ENCODE measurements around the gene RIPPLY1. TPM values are rescaled to one million over a fixed set of nuclear protein-coding genes. Genes with fewer than 3 reads are reported as not detected.
"Not testable (repeated sequence)": the region's sequence is repeated elsewhere in the genome, so short reads cannot be mapped to it uniquely, and the experiment has no call there.

Gene RIPPLY1
- total and polyA plus RNA-seq, 4 donors: not detected

DNA sequence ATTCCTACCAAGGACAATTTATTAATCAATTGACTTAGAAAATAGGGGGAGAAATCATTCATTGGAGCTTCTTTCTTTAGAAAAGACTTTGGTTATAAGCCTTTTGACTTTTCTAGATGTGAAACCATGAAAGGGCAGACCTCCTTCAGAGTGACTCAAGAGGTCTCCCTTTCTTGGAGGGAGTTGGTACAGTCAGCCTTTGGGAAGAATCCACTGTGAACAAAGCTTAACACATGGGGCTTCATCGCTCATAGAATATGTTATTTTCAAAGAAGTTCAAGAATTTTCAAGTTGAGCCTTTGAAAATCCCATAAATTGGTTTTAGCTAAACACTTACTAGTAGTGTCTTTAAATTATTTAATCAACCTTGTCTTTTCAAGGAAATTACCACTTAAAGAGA lies 28.0 kb downstream of the RIPPLY1 start:
- 65 to 100% methylated on average over 1 of the region's 1 CpG for WGBS, 2 donors
- no peaks in the 10 kb centered on the region for H3K36me3 ChIP-seq (ENCODE audit: control insufficient read depth in 4 of 4, insufficient read depth in 4 of 4, low read length in 4 of 4)
- no peak overlapping the region for H3K4me3 ChIP-seq
- H3K4me1 ChIP-seq (ENCODE audit: control insufficient read depth in 5 of 5, insufficient read depth in 5 of 5, low read length in 5 of 5): no peaks in the 10 kb centered on the region
- no peak overlapping the region for H3K9ac ChIP-seq (ENCODE audit: insufficient read depth in 1 of 2, low read length in 2 of 2)
- peaks cover 0 to 31% (median 17%) of the 10 kb centered on the region in 3 donors for H3K27me3 ChIP-seq (ENCODE audit: control insufficient read depth in 3 of 3, insufficient read depth in 3 of 3, low read length in 2 of 3)
- no peaks in the 10 kb centered on the region for H3K9me3 ChIP-seq (ENCODE audit: control insufficient read depth in 4 of 4, insufficient read depth in 3 of 4, low read length in 3 of 4)
- TF ChIP-seq, protein P1, sequence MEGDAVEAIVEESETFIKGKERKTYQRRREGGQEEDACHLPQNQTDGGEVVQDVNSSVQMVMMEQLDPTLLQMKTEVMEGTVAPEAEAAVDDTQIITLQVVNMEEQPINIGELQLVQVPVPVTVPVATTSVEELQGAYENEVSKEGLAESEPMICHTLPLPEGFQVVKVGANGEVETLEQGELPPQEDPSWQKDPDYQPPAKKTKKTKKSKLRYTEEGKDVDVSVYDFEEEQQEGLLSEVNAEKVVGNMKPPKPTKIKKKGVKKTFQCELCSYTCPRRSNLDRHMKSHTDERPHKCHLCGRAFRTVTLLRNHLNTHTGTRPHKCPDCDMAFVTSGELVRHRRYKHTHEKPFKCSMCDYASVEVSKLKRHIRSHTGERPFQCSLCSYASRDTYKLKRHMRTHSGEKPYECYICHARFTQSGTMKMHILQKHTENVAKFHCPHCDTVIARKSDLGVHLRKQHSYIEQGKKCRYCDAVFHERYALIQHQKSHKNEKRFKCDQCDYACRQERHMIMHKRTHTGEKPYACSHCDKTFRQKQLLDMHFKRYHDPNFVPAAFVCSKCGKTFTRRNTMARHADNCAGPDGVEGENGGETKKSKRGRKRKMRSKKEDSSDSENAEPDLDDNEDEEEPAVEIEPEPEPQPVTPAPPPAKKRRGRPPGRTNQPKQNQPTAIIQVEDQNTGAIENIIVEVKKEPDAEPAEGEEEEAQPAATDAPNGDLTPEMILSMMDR (IDR thresholded peaks at IDR 0.05; ENCODE audit: control extremely low read depth, extremely low read depth): no peak
- no peak for ATAC-seq (ENCODE audit: insufficient read depth, low FRiP score)
- no peak overlapping the region for H3K27ac ChIP-seq (ENCODE audit: low read depth in 1 of 2, low read length in 1 of 2)
- DNase-seq: no peak

GRCh38 chrX:106874075-106874474 lies 29.1 kb downstream of the RIPPLY1 start:
- no peak for ATAC-seq (ENCODE audit: insufficient read depth, low FRiP score)
- no peaks in the 10 kb centered on the region for H3K9me3 ChIP-seq (ENCODE audit: control insufficient read depth in 4 of 4, insufficient read depth in 3 of 4, low read length in 3 of 4)
- H3K27ac ChIP-seq (ENCODE audit: low read depth in 1 of 2, low read length in 1 of 2): no peak overlapping the region
- DNase-seq: peak in 1 of 3 donors; percentile 17
- peaks cover 0 to 34% (median 15%) of the 10 kb centered on the region in 3 donors for H3K27me3 ChIP-seq (ENCODE audit: control insufficient read depth in 3 of 3, insufficient read depth in 3 of 3, low read length in 2 of 3)
- H3K36me3 ChIP-seq (ENCODE audit: control insufficient read depth in 4 of 4, insufficient read depth in 4 of 4, low read length in 4 of 4): no peaks in the 10 kb centered on the region
- WGBS, 2 donors: 63 to 80% methylated on average over 2 of the region's 2 CpGs
- no peak overlapping the region for H3K4me3 ChIP-seq
- H3K4me1 ChIP-seq (ENCODE audit: control insufficient read depth in 5 of 5, insufficient read depth in 5 of 5, low read length in 5 of 5): no peaks in the 10 kb centered on the region
- no peak overlapping the region for H3K9ac ChIP-seq (ENCODE audit: insufficient read depth in 1 of 2, low read length in 2 of 2)
- TF ChIP-seq, protein P1 (IDR thresholded peaks at IDR 0.05; ENCODE audit: control extremely low read depth, extremely low read depth): peak; percentile 17

DNA sequence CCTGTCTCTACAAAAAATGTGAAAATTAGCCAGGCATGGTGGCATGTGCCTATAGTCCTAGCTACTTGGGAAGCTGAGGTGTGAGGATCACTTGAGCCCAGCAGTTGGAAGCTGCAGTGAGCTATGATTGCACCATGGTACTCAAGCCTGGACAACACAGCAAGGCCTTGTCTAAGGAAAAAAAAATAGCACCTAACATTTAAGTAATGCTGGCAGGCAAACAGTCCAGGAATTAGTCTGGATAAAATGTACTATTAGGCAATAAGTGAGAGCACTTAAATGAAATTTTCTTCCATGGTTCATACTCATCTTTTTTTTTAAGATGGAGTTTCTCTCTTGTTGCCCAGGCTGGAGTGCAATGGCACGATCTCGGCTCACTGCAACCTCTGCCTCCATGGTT lies 30.3 kb downstream of the RIPPLY1 start:
- WGBS, 2 donors: 88 to 89% methylated on average over 2 of the region's 2 CpGs

DNA sequence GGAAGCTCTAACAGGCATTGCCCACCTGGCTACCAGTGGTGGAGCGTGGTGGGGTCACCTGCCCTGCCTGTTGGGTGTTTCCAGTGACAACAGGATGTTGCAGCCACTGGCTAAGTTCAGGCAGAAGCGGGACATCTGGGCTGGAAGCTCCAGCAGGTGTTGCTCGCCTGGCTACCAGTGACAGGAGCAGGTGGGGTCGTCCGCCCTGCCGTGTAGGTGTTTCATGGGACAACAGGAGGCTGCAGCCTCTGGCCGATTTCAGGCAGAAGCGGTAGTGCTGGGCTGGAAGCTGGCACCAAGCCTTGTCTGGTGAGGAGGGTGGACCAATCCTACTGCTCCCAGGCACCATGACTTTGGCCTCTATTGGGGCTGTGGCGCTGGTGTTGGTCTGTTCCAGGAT lies 39.4 kb downstream of the RIPPLY1 start:
- Histone ChIP-seq H3K9me3 (ENCODE audit: control insufficient read depth in 4 of 4, insufficient read depth in 3 of 4, low read length in 3 of 4) (no peaks in the 10 kb centered on the region), H3K9ac (ENCODE audit: insufficient read depth in 1 of 2, low read length in 2 of 2) (no peak overlapping the region), H3K4me1 (ENCODE audit: control insufficient read depth in 5 of 5, insufficient read depth in 5 of 5, low read length in 5 of 5) (no peaks in the 10 kb centered on the region), H3K36me3 (ENCODE audit: control insufficient read depth in 4 of 4, insufficient read depth in 4 of 4, low read length in 4 of 4) (no peaks in the 10 kb centered on the region), H3K4me3 (no peak overlapping the region), H3K27ac (ENCODE audit: low read depth in 1 of 2, low read length in 1 of 2) (no peak overlapping the region), H3K27me3 (ENCODE audit: control insufficient read depth in 3 of 3, insufficient read depth in 3 of 3, low read length in 2 of 3) (peaks cover 0 to 25% (median 0%) of the 10 kb centered on the region in 3 donors)
- ATAC-seq (ENCODE audit: insufficient read depth, low FRiP score) (no peak), DNase-seq (no peak)
- TF ChIP-seq, protein P1 (IDR thresholded peaks at IDR 0.05; ENCODE audit: control extremely low read depth, extremely low read depth): no peak
- 78 to 96% methylated on average over 9 of the region's 9 CpGs for WGBS, 2 donors

More for the DNA sequence above, 30.3 kb downstream of the RIPPLY1 start:
- H3K9ac ChIP-seq (ENCODE audit: insufficient read depth in 1 of 2, low read length in 2 of 2); H3K4me3 ChIP-seq; DNase-seq; H3K27ac ChIP-seq (ENCODE audit: low read depth in 1 of 2, low read length in 1 of 2); ATAC-seq (ENCODE audit: insufficient read depth, low FRiP score); H3K9me3 ChIP-seq (ENCODE audit: control insufficient read depth in 4 of 4, insufficient read depth in 3 of 4, low read length in 3 of 4); H3K4me1 ChIP-seq (ENCODE audit: control insufficient read depth in 5 of 5, insufficient read depth in 5 of 5, low read length in 5 of 5); H3K36me3 ChIP-seq (ENCODE audit: control insufficient read depth in 4 of 4, insufficient read depth in 4 of 4, low read length in 4 of 4): not testable (repeated sequence)
- peaks cover 0 to 28% (median 15%) of the 10 kb centered on the region in 3 donors for H3K27me3 ChIP-seq (ENCODE audit: control insufficient read depth in 3 of 3, insufficient read depth in 3 of 3, low read length in 2 of 3)

Measured in lung (tissue), 12 donors.